ENCODE measurements around the gene LTA4H. TPM values are rescaled to one million over a fixed set of nuclear protein-coding genes. Genes with fewer than 3 reads are reported as not detected.

LTA4H gene
- total RNA-seq, 1 donor from 2014 or later: 124 TPM

GRCh38 chr12:95988506-95989275 lies 46.7 kb downstream of the LTA4H start:
- Mint-ChIP-seq H3K9me3 (no peaks in the 10 kb centered on the region), H3K36me3 (ENCODE audit: low read depth) (peaks cover 5% of the 10 kb centered on the region), H3K4me1 (peaks cover 3% of the 10 kb centered on the region), H3K27ac (no peak overlapping the region), H3K4me3 (no peak overlapping the region), H3K27me3 (no peaks in the 10 kb centered on the region)
- intact Hi-C loops (cut with micrococcal nuclease): no loop called here
- no peak for ATAC-seq (ENCODE audit: low read depth)
- ChIA-PET POLR2A (no interaction called here), CTCF (interaction anchor here (2.6 kb wide), 1 partner anchor 10 kb away, joined by 11 read pairs; no protein-coding TSS in a partner anchor)
- DNase-seq: no peak
- TF ChIP-seq CTCF (IDR thresholded peaks at IDR 0.05): no peak

- ChIA-PET CTCF (no interaction called here), POLR2A (no interaction called here)
- Mint-ChIP-seq H3K4me1 (peaks cover 3% of the 10 kb centered on the region), H3K27me3 (no peaks in the 10 kb centered on the region), H3K36me3 (ENCODE audit: low read depth) (no peaks in the 10 kb centered on the region), H3K9me3 (no peaks in the 10 kb centered on the region), H3K27ac (no peak overlapping the region), H3K4me3 (no peak overlapping the region)
- intact Hi-C loops (cut with micrococcal nuclease): no loop called here
- DNase-seq (no peak), ATAC-seq (ENCODE audit: low read depth) (no peak)
- TF ChIP-seq CTCF (IDR thresholded peaks at IDR 0.05): no peak
Measured at GRCh38 chr12:95986635-95987570, 48.5 kb downstream of the LTA4H start.

- ChIA-PET POLR2A (no interaction called here), CTCF (no interaction called here)
- Mint-ChIP-seq H3K9me3 (no peaks in the 10 kb centered on the region), H3K27me3 (no peaks in the 10 kb centered on the region), H3K4me1 (peaks cover 3% of the 10 kb centered on the region), H3K4me3 (no peak overlapping the region), H3K36me3 (ENCODE audit: low read depth) (no peaks in the 10 kb centered on the region), H3K27ac (no peak overlapping the region)
- no peak for ATAC-seq (ENCODE audit: low read depth)
- no peak for DNase-seq
- no peak for TF ChIP-seq CTCF (IDR thresholded peaks at IDR 0.05)
- intact Hi-C loops (cut with micrococcal nuclease): no loop called here
Measured at GRCh38 chr12:95984682-95985081, 50.7 kb downstream of the LTA4H start.

- H3K4me3 Mint-ChIP-seq: no peak overlapping the region
- intact Hi-C loops (cut with micrococcal nuclease): no loop called here
- DNase-seq: no peak
- H3K4me1 Mint-ChIP-seq: no peaks in the 10 kb centered on the region
- TF ChIP-seq CTCF (IDR thresholded peaks at IDR 0.05): no peak
- ChIA-PET CTCF (no interaction called here), POLR2A (no interaction called here)
- H3K9me3 Mint-ChIP-seq: no peaks in the 10 kb centered on the region
- H3K27ac Mint-ChIP-seq: no peak overlapping the region
- no peaks in the 10 kb centered on the region for H3K27me3 Mint-ChIP-seq
- ATAC-seq (ENCODE audit: low read depth): no peak
- H3K36me3 Mint-ChIP-seq (ENCODE audit: low read depth): no peaks in the 10 kb centered on the region
Measured at GRCh38 chr12:95982602-95983001, 52.8 kb downstream of the LTA4H start.

GRCh38 chr12:95980437-95980836 lies 55.0 kb downstream of the LTA4H start:
- intact Hi-C loops (cut with micrococcal nuclease): no loop called here
- H3K36me3 Mint-ChIP-seq (ENCODE audit: low read depth): peaks cover 2% of the 10 kb centered on the region

More at GRCh38 chr12:95980437-95980836, 55.0 kb downstream of the LTA4H start:
- H3K27ac Mint-ChIP-seq: no peak overlapping the region
- no peaks in the 10 kb centered on the region for H3K9me3 Mint-ChIP-seq
- H3K27me3 Mint-ChIP-seq: no peaks in the 10 kb centered on the region
- no peak for DNase-seq
- no peak overlapping the region for H3K4me3 Mint-ChIP-seq
- ChIA-PET POLR2A (no interaction called here), CTCF (no interaction called here)
- no peak for ATAC-seq (ENCODE audit: low read depth)
- no peak for TF ChIP-seq CTCF (IDR thresholded peaks at IDR 0.05)
- H3K4me1 Mint-ChIP-seq: no peaks in the 10 kb centered on the region

All from activated B cell treated with CpG ODN at 0.5 μM for 24 hours (primary cell).